Suppressor macrophage (primary cell): ENCODE measurements around the gene RNH1.

ENCODE experiments used
- DNase-seq, 4 experiments: peaks; one replicate each; pipeline ENCODE4 v3.0.0-alpha.2; 2020 to 2022

The RNH1 gene

GRCh38 chr11:456533-456932, 50.5 kb downstream of the RNH1 start:
- no peak for DNase-seq

- no peak for DNase-seq
Observed at GRCh38 chr11:455566-456147, 51.4 kb downstream of the RNH1 start.

DNA sequence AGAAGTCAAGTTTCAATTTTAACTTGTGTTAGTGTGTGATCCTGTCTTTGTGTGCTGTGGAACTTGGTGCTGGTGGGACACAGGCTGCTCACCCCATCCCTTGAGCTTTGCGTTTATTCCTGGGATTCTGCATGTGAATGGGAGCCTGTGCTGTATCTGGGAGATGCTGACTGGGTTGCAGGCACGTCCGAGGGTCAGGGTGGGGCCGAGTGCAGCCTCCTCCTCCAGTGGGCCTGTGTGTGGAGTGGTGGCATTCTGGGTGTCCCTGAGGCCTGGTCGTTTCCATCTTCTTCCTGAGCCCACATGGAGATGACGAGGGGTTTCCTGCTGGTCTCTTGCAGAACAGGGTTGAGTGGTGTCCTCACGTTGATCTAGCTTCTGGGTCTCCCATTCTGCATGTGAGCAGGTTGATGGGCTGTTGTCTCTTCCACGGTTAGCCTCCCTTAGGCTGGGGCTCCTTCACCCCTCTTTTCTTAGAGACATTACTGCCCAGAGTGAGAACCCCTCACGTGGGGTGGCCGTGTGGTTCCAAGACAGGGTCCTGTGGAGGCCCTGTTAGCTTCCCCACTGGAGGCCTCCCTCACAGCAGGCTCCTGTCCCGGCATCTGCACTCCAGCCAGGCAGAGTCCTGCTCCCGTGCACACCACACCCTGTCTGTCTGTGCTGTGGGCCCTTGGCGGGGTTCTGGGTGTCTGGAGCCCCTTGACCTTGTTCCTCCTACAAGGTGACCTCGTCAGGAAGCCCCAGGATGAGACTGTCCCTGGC, 52.1 kb downstream of the RNH1 start:
- DNase-seq, result no peak

DNA sequence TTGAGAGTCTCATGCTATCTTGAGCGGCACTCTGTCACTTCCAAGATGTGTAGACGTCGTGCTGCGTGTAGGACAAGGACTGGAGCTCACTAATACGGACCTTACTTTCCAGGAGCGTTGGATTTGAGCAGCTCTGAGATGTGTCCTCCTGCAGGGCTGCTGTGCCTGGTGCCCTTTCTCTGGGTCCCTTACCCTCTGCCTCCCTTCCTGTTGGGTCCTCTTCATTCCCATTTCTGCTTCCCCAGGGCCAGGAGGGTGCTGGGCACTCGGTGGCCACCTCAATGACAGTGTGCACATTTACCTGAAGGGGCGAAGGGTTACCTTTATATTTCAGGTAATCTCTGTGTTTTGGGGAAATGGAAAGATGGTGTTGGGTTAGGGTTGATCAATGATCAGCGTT, 53.0 kb downstream of the RNH1 start:
- DNase-seq, result no peak

GRCh38 chr11:453564-453963, 53.5 kb downstream of the RNH1 start:
- no peak for DNase-seq

GRCh38 chr11:452916-453527, 54.0 kb downstream of the RNH1 start:
- no peak for DNase-seq

DNA sequence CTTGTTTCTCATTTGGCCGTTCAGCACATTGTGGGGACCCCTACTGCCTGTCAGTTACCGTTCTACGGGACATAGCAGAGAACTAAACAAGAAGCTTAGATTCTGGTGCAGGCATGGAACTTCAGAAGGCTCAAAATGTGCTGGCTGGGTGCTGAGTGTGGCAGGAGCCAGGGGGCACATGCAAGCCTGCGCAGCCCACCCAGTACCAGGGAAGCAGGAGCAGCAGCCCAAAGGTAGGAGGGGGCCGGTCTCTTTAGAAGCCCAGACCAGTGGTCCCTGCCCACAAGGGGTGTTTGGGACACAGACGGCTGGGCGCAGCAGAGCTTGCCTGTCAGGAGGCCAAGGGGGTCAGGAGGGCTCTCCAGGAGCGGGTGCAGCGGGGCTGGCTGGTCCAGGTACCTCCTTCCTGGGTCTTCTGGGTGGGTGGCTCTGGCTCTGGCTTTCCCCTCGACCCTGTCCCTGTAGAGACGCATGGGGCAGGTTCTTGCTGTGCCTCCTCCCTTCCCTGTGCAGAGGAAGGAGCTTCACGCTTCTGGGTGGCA, 54.8 kb downstream of the RNH1 start:
- DNase-seq, result no peak

- DNase-seq, result no peak
Observed at GRCh38 chr11:451738-452137, 55.3 kb downstream of the RNH1 start.

DNA sequence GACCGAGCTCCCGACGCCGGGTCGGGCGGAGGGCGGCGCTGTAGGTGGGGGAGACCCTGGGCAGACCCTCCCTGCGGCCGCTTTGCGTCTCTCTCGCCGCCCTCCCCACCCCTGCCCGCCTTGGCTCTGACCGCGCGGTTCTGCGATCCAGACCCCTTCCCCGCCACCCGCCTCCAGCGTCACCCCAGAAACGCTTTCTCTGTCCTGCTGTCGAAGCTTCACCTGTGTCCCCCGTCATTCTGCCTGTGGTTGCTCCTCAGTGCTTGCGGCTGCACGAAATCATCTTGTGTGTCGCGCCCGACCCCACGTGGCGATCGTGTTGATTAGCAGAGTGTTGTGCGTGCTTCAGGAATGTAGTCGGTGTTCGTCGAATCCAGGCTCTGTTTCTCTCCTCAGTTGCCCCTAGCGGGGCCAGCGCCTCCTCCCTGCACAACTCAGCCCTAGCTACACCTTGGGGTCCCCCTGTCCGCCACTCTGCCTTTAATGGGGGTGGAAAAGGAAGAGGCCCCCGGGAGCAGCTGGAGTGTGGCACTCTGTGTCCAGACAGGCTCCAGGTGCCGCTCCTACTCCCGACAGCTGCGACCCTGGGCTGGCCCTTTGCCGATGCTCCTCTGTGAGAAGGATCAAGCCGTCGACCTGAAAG, 56.1 kb downstream of the RNH1 start:
- peak; percentile 48 to 73 (median 62) for DNase-seq

GRCh38 chr11:449889-450808, 56.9 kb downstream of the RNH1 start, which contains the start of gene PTDSS2:
Gene PTDSS2 (plus strand): TSS chr11:450279. CDS start chr11:450456, 177 bp downstream.
- DNase-seq, result peak; percentile 94 to 97 (median 96)

GRCh38 chr11:447923-448731, 58.9 kb downstream of the RNH1 start:
- peak; percentile 93 to 99 (median 97) for DNase-seq

DNA sequence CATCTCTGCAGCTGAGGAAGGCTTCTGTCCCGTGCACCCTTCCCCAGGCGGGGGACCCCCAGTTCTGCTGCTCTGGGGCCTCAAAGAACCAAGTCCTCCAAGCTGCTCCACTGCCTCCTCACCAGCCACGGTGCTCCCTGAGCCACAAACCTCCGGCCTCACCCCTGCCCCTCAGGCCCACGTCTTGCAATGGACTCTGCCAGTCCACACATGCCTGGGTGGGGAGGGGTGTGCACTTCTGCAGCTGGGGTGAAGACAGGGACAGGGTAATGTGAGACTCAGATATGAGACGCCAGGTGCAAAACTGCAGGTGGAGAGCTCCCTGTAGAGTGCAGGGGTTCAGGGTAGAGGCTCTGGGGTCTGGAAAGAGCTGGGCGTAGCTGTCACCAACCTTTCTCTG, 60.2 kb downstream of the RNH1 start:
- DNase-seq, result no peak

- DNase-seq, result no peak
Observed at GRCh38 chr11:445765-446588, 61.1 kb downstream of the RNH1 start.
